ENCODE data around the gene AQP4.

DNA sequence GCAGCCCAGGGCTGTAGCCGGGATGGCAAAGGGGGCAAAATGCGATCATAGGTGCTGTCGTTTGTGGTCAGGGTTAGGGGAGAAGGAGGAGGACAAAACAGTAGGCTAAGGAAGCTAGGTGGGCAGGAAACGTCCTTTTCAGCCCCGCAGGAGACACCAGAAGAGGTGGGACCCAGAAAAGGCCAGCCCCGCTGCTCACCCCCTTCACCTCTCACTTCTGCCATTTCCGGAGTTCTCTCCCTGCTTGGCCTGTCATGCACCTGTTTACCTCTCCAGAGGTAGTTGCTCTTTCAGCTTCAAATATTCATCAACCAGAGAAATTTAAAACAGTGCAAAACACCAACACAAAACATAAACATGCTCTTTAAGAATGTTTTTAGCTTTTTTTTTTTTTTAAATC, 849 bp downstream of the AQP4 start:
- TF ChIP-seq, protein P1, sequence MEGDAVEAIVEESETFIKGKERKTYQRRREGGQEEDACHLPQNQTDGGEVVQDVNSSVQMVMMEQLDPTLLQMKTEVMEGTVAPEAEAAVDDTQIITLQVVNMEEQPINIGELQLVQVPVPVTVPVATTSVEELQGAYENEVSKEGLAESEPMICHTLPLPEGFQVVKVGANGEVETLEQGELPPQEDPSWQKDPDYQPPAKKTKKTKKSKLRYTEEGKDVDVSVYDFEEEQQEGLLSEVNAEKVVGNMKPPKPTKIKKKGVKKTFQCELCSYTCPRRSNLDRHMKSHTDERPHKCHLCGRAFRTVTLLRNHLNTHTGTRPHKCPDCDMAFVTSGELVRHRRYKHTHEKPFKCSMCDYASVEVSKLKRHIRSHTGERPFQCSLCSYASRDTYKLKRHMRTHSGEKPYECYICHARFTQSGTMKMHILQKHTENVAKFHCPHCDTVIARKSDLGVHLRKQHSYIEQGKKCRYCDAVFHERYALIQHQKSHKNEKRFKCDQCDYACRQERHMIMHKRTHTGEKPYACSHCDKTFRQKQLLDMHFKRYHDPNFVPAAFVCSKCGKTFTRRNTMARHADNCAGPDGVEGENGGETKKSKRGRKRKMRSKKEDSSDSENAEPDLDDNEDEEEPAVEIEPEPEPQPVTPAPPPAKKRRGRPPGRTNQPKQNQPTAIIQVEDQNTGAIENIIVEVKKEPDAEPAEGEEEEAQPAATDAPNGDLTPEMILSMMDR (IDR thresholded peaks at IDR 0.05), result no peak
- no peak for TF ChIP-seq POLR2A (IDR thresholded peaks at IDR 0.05)

All from tibial nerve (tissue), 3 donors.